ENCODE data around the gene CSRNP3. TPM values are rescaled to one million over a fixed set of nuclear protein-coding genes. Genes with fewer than 3 reads are reported as not detected.
"Not testable (repeated sequence)": the region's sequence is repeated elsewhere in the genome, so short reads cannot be mapped to it uniquely, and the experiment has no call there.

Gene CSRNP3
- total RNA-seq, 1 donor from 2014 or later: not detected

DNA sequence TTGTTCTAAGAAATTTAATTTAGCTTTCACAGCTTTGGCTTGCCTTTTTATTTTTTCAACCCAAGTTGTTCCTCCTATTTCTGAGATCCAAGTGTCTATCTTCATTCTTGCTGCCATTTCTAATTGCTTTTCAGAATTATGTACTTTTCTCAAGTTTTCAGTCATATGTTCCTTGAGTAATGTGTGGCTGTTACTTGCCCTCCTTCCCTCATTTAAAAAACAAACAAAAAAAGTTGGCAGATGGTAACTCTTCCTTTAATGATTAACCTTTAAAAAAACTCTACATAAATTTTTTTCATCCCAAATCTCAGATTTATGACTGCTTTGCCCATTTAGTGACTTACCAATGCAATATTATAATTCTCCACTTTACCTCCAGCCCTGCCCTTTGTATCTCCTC, 193.2 kb downstream of the CSRNP3 start:
- Mint-ChIP-seq H3K36me3 (ENCODE audit: low read depth) (no peaks in the 10 kb centered on the region), H3K27ac (no peak overlapping the region), H3K9me3 (peaks cover 5% of the 10 kb centered on the region), H3K27me3 (peaks cover 2% of the 10 kb centered on the region), H3K4me1 (peaks cover 10% of the 10 kb centered on the region), H3K4me3 (no peak overlapping the region)
- no peak for ATAC-seq (ENCODE audit: low read depth)
- ChIA-PET POLR2A (no interaction called here), CTCF (no interaction called here)
- DNase-seq: no peak
- TF ChIP-seq, protein P1, sequence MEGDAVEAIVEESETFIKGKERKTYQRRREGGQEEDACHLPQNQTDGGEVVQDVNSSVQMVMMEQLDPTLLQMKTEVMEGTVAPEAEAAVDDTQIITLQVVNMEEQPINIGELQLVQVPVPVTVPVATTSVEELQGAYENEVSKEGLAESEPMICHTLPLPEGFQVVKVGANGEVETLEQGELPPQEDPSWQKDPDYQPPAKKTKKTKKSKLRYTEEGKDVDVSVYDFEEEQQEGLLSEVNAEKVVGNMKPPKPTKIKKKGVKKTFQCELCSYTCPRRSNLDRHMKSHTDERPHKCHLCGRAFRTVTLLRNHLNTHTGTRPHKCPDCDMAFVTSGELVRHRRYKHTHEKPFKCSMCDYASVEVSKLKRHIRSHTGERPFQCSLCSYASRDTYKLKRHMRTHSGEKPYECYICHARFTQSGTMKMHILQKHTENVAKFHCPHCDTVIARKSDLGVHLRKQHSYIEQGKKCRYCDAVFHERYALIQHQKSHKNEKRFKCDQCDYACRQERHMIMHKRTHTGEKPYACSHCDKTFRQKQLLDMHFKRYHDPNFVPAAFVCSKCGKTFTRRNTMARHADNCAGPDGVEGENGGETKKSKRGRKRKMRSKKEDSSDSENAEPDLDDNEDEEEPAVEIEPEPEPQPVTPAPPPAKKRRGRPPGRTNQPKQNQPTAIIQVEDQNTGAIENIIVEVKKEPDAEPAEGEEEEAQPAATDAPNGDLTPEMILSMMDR (IDR thresholded peaks at IDR 0.05): no peak
- intact Hi-C loops (cut with micrococcal nuclease): no loop called here

DNA sequence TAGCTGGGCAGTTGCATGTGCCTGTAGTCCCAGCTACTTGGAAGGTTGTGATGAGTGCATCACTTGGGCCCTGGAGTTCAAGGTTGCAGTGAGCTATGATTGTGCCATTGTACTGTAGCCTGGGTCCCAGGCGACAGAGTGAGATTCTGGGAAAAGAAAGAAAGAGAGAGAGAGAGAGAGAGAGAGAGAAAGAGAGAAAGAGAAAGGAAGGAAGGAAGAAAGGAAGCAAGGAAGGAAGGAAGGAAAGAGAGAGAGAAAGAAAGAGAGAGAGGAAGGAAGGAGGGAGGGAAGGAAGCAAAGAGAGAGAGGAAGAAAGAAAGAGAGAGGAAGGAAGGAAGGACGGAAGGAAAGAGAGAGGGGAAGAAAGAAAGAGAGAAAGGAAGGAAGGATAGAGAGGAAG, 196.1 kb downstream of the CSRNP3 start:
- ATAC-seq (ENCODE audit: low read depth) (no peak), DNase-seq (no peak)
- Mint-ChIP-seq H3K9me3 (peaks cover 5% of the 10 kb centered on the region), H3K4me3 (no peak overlapping the region), H3K4me1 (peaks cover 6% of the 10 kb centered on the region), H3K27me3 (no peaks in the 10 kb centered on the region), H3K27ac (no peak overlapping the region), H3K36me3 (ENCODE audit: low read depth) (no peaks in the 10 kb centered on the region)
- POLR2A ChIA-PET: no interaction called here
- CTCF ChIA-PET: no interaction called here
- TF ChIP-seq, protein P1 (IDR thresholded peaks at IDR 0.05): no peak
- intact Hi-C loops (cut with micrococcal nuclease): no loop called here

DNA sequence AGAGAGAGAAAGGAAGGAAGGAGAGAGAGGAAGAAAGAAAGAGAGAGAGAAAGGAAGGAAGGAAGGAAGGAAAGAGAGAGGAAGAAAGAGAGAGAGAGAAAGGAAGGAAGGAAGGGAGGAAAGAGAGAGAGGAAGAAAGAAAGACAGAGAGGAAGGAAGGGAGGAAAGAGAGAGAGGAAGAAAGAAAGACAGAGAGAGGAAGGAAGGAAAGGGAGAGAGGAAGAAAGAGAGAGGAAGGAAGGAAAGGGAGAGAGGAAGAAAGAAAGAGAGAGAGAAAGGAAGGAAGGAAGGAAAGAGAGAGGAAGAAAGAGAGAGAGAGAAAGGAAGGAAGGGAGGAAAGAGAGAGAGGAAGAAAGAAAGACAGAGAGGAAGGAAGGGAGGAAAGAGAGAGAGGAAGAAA, 196.6 kb downstream of the CSRNP3 start:
- H3K4me3 Mint-ChIP-seq; H3K27me3 Mint-ChIP-seq; H3K27ac Mint-ChIP-seq; H3K36me3 Mint-ChIP-seq (ENCODE audit: low read depth); H3K4me1 Mint-ChIP-seq; DNase-seq; H3K9me3 Mint-ChIP-seq; ATAC-seq (ENCODE audit: low read depth); CTCF ChIA-PET; POLR2A ChIA-PET; intact Hi-C loops (cut with micrococcal nuclease): not testable (repeated sequence)

DNA sequence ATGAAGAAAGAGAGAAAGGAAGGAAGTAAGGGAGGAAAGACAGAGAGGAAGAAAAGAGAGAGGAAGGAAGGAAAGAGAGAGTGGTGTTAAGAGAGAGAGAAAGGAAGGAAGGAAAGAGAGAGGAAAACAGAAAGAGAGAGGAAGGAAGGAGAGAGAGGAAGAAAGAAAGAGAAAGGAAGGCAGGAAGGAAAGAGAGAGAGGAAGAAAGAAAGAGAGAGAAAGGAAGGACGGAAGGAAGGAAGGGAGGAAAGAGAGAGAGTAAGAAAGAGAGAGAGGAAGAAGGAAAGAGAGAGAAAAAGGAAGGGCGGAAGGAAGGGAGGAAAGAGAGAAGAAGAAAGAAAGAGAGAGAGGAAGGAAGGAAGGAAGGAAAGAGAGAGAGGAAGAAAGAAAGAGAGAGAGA, 197.1 kb downstream of the CSRNP3 start:
- Mint-ChIP-seq H3K36me3 (ENCODE audit: low read depth) (no peaks in the 10 kb centered on the region), H3K4me1 (peaks cover 6% of the 10 kb centered on the region), H3K27me3 (no peaks in the 10 kb centered on the region), H3K4me3 (no peak overlapping the region), H3K27ac (no peak overlapping the region), H3K9me3 (peaks cover 7% of the 10 kb centered on the region)
- intact Hi-C loops (cut with micrococcal nuclease): no loop called here
- ATAC-seq (ENCODE audit: low read depth) (no peak), DNase-seq (no peak)
- ChIA-PET POLR2A (no interaction called here), CTCF (no interaction called here)
- TF ChIP-seq, protein P1 (IDR thresholded peaks at IDR 0.05): no peak

DNA sequence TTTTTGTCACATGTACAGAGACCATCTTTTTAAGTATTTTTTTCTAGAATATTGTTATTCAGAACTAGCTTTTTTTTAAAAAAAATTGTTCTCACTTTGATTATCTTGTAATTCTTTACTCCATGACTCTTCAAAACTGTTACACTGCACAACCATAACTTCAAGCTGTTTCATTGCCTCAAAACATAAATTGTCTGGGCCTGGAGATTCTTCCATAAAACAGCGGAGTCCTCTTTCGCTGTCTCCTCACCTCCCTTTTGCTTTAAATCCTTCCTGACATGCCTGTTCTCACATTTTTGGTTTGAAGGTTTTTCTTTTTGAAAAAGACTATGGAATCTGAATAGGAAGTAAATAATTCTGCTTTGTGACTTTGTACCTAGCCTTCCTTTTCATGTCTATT, 197.9 kb downstream of the CSRNP3 start:
- TF ChIP-seq, protein P1 (IDR thresholded peaks at IDR 0.05): no peak
- H3K27ac Mint-ChIP-seq: no peak overlapping the region
- H3K36me3 Mint-ChIP-seq (ENCODE audit: low read depth): no peaks in the 10 kb centered on the region
- H3K9me3 Mint-ChIP-seq: peaks cover 12% of the 10 kb centered on the region
- no peak for DNase-seq
- peaks cover 13% of the 10 kb centered on the region for H3K4me1 Mint-ChIP-seq
- ChIA-PET POLR2A (no interaction called here), CTCF (no interaction called here)
- intact Hi-C loops (cut with micrococcal nuclease): no loop called here
- ATAC-seq (ENCODE audit: low read depth): no peak
- no peak overlapping the region for H3K4me3 Mint-ChIP-seq
- H3K27me3 Mint-ChIP-seq: no peaks in the 10 kb centered on the region

DNA sequence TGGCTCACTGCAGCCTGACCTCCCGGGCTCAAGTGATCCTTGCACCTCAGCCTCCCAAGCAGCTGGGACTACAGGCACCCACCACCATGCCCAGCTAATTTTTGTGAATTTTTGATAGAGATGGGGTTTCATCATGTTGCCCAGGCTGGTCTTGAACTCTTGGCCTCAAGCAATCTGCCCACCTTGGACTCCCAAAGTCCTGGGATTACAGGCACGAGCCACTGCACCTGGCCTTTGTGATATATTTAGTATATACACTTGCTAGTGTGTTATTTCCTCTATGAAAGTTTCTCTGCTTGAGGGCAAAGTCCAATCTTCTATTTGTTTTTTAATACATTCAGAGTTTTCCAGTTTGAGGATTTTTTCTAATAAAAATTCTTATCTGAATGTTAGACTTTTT, 205.3 kb downstream of the CSRNP3 start:
- intact Hi-C loops (cut with micrococcal nuclease): no loop called here
- no peak for DNase-seq
- Mint-ChIP-seq H3K27me3 (no peaks in the 10 kb centered on the region), H3K4me3 (no peak overlapping the region), H3K36me3 (ENCODE audit: low read depth) (no peaks in the 10 kb centered on the region), H3K4me1 (peaks cover 32% of the 10 kb centered on the region), H3K9me3 (peaks cover 8% of the 10 kb centered on the region), H3K27ac (no peak overlapping the region)
- ATAC-seq (ENCODE audit: low read depth): no peak
- POLR2A ChIA-PET: no interaction called here
- CTCF ChIA-PET: no interaction called here
- TF ChIP-seq, protein P1 (IDR thresholded peaks at IDR 0.05): no peak

Measured in activated B cell treated with CpG ODN at 0.5 μM for 24 hours (primary cell).